HCT116 (cell line): ENCODE measurements around the gene EZH2. TPM values are rescaled to one million over a fixed set of nuclear protein-coding genes. Genes with fewer than 3 reads are reported as not detected.

Experiments used
- ATAC-seq: fragments of 200-7000 bp; cut with Tn5 transposase; 2 replicates; pipeline ENCODE4 v1.9.1; 2020; ENCODE audit warnings: mild to moderate bottlenecking, moderate library complexity
- BruUV-seq: library from RNA; stranded (reverse); fragments of 400-500 nt; replicated peaks from 2 replicates; lab custom pipeline; 2021; lab: Mats Ljungman, UMichigan
- CTCF ChIA-PET: fragments of 300-600 bp; sonication (Branson Sonifier 250); formaldehyde crosslinking; loops from one replicate; lab custom pipeline; 2021; ENCODE audit warnings: antibody characterized with exemption; lab: Charles Lee
- POLR2A ChIA-PET: fragments of 300-600, 350-600 bp; sonication (Branson Sonifier 250); formaldehyde crosslinking; loops from one replicate; lab custom pipeline; 2021; ENCODE audit warnings: antibody characterized with exemption; lab: Charles Lee
- RAD21 ChIA-PET, 2 experiments: fragments of 300-600 bp; sonication (Branson Sonifier 250); formaldehyde crosslinking; loops; one replicate each; lab custom pipeline; 2023; ENCODE audit warnings: low total read pairs in 2 of 2; ENCODE audit not compliant: uncharacterized antibody in 2 of 2, unreplicated experiment in 2 of 2, low non-redundant PET in 1 of 2; lab: Charles Lee
- DNase-seq: peaks from one replicate; pipeline ENCODE4 v3.0.0-alpha.2; 2010; ENCODE audit warnings: low read depth, low spot score
- H2AFZ ChIP-seq: fragments of 200-600 bp; shearing (Covaris generic), sonication (generic); 2 replicates; pipeline ENCODE4 v1.6.1; 2017; ENCODE audit warnings: low read depth, mixed run types, mixed read lengths, antibody characterized with exemption, low read length; ENCODE audit not compliant: poor library complexity, severe bottlenecking
- H3K27ac ChIP-seq: 2 replicates; pipeline ENCODE4 v1.5.1; 2012; ENCODE audit warnings: low read depth, low read length
- H3K27me3 ChIP-seq: fragments of 200-600 bp; sonication (generic); 2 replicates; pipeline ENCODE4 v1.6.1; 2016; ENCODE audit warnings: mixed run types, low read length, mixed read lengths; ENCODE audit not compliant: insufficient read depth
- H3K36me3 ChIP-seq, 2 experiments: fragments of 200-500 bp in 1 of 2; fragments of 200-600 bp in 1 of 2; sonication (Bioruptor generic) in 1 of 2; sonication (generic) in 1 of 2; 2 replicates each; pipeline versions ENCODE4 v1.5.1 to v1.6.1; 2014 to 2016; ENCODE audit warnings: low read length in 2 of 2, inconsistent platforms in 1 of 2, mixed read lengths in 1 of 2, mixed run types in 1 of 2; ENCODE audit not compliant: insufficient read depth in 2 of 2, control insufficient read depth in 1 of 2
- H3K4me1 ChIP-seq, 2 experiments: fragments of 200-600 bp in 1 of 2; sonication (generic) in 1 of 2; 2 replicates each; pipeline versions ENCODE4 v1.5.1 to v1.6.1; 2012 to 2017; ENCODE audit warnings: low read length in 2 of 2, inconsistent platforms in 1 of 2, mild to moderate bottlenecking in 1 of 2, mixed read lengths in 1 of 2, mixed run types in 1 of 2, moderate library complexity in 1 of 2; ENCODE audit not compliant: insufficient read depth in 2 of 2, control insufficient read depth in 1 of 2
- H3K4me2 ChIP-seq: fragments of 200-600 bp; sonication (generic); 2 replicates; pipeline ENCODE4 v1.6.1; 2017; ENCODE audit warnings: mixed run types, low read length, mixed read lengths
- H3K4me3 ChIP-seq, 2 experiments: fragments of 200-600 bp in 1 of 2; sonication (generic) in 1 of 2; replicated peaks in 1 of 2; 2 replicates each; pipeline ENCODE4 v1.5.1; 2011 to 2016; ENCODE audit warnings: low read length in 2 of 2, control low read depth in 1 of 2, low read depth in 1 of 2, mild to moderate bottlenecking in 1 of 2, mixed read lengths in 1 of 2, mixed run types in 1 of 2
- H3K79me2 ChIP-seq: fragments of 200-600 bp; sonication (generic); 2 replicates; pipeline ENCODE4 v1.6.1; 2017; ENCODE audit warnings: mild to moderate bottlenecking, mixed run types, low read length, moderate library complexity, mixed read lengths; ENCODE audit not compliant: insufficient read depth
- H3K9ac ChIP-seq: fragments of 200-600 bp; sonication (generic); 2 replicates; pipeline ENCODE4 v1.6.1; 2016; ENCODE audit warnings: low read length, mixed read lengths
- H3K9me2 ChIP-seq: fragments of 200-600 bp; sonication (generic), shearing (Covaris generic); 2 replicates; pipeline ENCODE4 v1.6.1; 2017; ENCODE audit warnings: mixed run types, mild to moderate bottlenecking, moderate library complexity; ENCODE audit not compliant: insufficient read depth
- H3K9me3 ChIP-seq, 2 experiments: fragments of 200-500 bp in 1 of 2; fragments of 200-600 bp in 1 of 2; sonication (Bioruptor generic) in 1 of 2; sonication (generic) in 1 of 2; 2 replicates each; pipeline ENCODE4 v1.6.1; 2014 to 2017; ENCODE audit warnings: low read length in 2 of 2, mixed read lengths in 2 of 2, inconsistent platforms in 1 of 2, low read depth in 1 of 2, mild to moderate bottlenecking in 1 of 2, mixed run types in 1 of 2, moderate library complexity in 1 of 2; ENCODE audit not compliant: control insufficient read depth in 1 of 2, insufficient read depth in 1 of 2
- H4K20me1 ChIP-seq: fragments of 200-600 bp; sonication (generic), shearing (Covaris generic); 2 replicates; pipeline ENCODE4 v1.6.1; 2017; ENCODE audit warnings: mixed run types, mild to moderate bottlenecking, moderate library complexity; ENCODE audit not compliant: insufficient read depth
- EGR1 ChIP-seq: IDR thresholded peaks from 2 replicates; pipeline ENCODE4 v1.6.1; 2012; ENCODE audit warnings: low read depth
- FOSL1 ChIP-seq: IDR thresholded peaks from 2 replicates; pipeline ENCODE4 v1.6.1; 2012; ENCODE audit warnings: low read depth
- REST ChIP-seq: IDR thresholded peaks from 2 replicates; pipeline ENCODE4 v1.6.1; 2012; ENCODE audit warnings: low read depth
- SRF ChIP-seq: IDR thresholded peaks from 2 replicates; pipeline ENCODE4 v1.6.1; 2012; ENCODE audit warnings: low read depth
- ZFX ChIP-seq: fragments of 450-650 bp; IDR thresholded peaks from 2 replicates; pipeline ENCODE4 v1.6.1; 2017
- intact Hi-C: fragments of 100-400 bp; cut with micrococcal nuclease; formaldehyde crosslinking; loops from 2 replicates; pipeline ENCODE4 v1.10.0; 2022
- total RNA-seq: library from RNA; stranded (reverse); gene quantifications from one replicate; pipeline ENCODE4 v1.2.1, GENCODE V29; 2021; ENCODE audit not compliant: unreplicated experiment
- TF ChIP-seq, protein P1 (sequence below): IDR thresholded peaks from 2 replicates; pipeline ENCODE4 v1.6.1; 2012

Gene EZH2
- total RNA-seq, 1 experiment from 2014 or later = 55.2 TPM

DNA sequence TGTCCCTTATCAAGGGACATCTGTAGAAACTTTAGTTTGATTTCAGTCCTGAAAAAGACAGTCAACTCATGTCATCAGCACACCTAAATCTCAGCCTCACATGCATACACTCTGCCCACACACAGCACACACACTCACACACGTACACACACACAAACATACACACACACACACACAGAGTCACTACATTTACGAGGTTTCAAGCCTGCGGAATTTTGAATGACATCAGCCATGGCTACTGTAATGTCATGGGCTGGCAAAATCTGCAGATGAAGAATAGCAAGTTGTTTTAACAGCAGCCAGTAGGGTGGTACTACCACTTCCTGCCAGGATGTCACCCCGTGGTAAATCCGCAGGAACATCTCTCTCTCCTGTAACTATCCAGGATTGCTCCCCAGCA lies 37.1 kb upstream of the EZH2 start:
- no peak overlapping the region for H2AFZ ChIP-seq
- H3K9me3 ChIP-seq = no peaks in the 10 kb centered on the region
- no peak for DNase-seq
- no peak overlapping the region for H3K27ac ChIP-seq
- no TSS peak for BruUV-seq
- no peak overlapping the region for H3K4me2 ChIP-seq
- H3K27me3 ChIP-seq = no peaks in the 10 kb centered on the region
- H3K4me3 ChIP-seq = no peak overlapping the region
- ChIA-PET POLR2A (no interaction called here), RAD21 (no interaction called here), CTCF (no interaction called here)
- peak; percentile 55 for ATAC-seq
- no peak overlapping the region for H3K9ac ChIP-seq
- intact Hi-C loops = no loop called here
- H3K79me2 ChIP-seq = no peaks in the 10 kb centered on the region
- TF ChIP-seq EGR1 = no peak
- no peak for TF ChIP-seq ZFX
- H4K20me1 ChIP-seq = no peaks in the 10 kb centered on the region
- H3K9me2 ChIP-seq = no peaks in the 10 kb centered on the region
- H3K36me3 ChIP-seq = no peaks in the 10 kb centered on the region
- H3K4me1 ChIP-seq = no peaks in the 10 kb centered on the region; a peak in 1 of 4 replicates

GRCh38 chr7:148919859-148920258 lies 35.8 kb upstream of the EZH2 start:
- no peaks in the 10 kb centered on the region for H3K9me3 ChIP-seq
- DNase-seq = no peak
- ChIA-PET CTCF (no interaction called here), POLR2A (interaction anchor here (1.8 kb wide), 1 partner anchor 21 kb away, joined by 5 read pairs; no protein-coding TSS in a partner anchor), RAD21 (no interaction called here)
- H3K27me3 ChIP-seq = no peaks in the 10 kb centered on the region
- no peaks in the 10 kb centered on the region for H3K79me2 ChIP-seq
- H4K20me1 ChIP-seq = no peaks in the 10 kb centered on the region
- H3K27ac ChIP-seq = no peak overlapping the region
- no peaks in the 10 kb centered on the region for H3K36me3 ChIP-seq
- H3K4me1 ChIP-seq = peaks cover 5 to 10% of the 10 kb centered on the region in 2 experiments
- H2AFZ ChIP-seq = no peak overlapping the region
- intact Hi-C loops = no loop called here
- H3K4me3 ChIP-seq = no peak overlapping the region
- TF ChIP-seq REST (no peak), SRF (no peak), FOSL1 (no peak)
- TF ChIP-seq, protein P1, sequence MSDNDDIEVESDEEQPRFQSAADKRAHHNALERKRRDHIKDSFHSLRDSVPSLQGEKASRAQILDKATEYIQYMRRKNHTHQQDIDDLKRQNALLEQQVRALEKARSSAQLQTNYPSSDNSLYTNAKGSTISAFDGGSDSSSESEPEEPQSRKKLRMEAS = no peak
- no TSS peak for BruUV-seq
- H3K9ac ChIP-seq = no peak overlapping the region
- no peak overlapping the region for H3K4me2 ChIP-seq
- no peak for ATAC-seq
- no peaks in the 10 kb centered on the region for H3K9me2 ChIP-seq
